ENCODE measurements around the gene QRFP.

GRCh38 chr9:130870491-130871381, 25.9 kb downstream of the QRFP start:
- TF ChIP-seq, protein P1, sequence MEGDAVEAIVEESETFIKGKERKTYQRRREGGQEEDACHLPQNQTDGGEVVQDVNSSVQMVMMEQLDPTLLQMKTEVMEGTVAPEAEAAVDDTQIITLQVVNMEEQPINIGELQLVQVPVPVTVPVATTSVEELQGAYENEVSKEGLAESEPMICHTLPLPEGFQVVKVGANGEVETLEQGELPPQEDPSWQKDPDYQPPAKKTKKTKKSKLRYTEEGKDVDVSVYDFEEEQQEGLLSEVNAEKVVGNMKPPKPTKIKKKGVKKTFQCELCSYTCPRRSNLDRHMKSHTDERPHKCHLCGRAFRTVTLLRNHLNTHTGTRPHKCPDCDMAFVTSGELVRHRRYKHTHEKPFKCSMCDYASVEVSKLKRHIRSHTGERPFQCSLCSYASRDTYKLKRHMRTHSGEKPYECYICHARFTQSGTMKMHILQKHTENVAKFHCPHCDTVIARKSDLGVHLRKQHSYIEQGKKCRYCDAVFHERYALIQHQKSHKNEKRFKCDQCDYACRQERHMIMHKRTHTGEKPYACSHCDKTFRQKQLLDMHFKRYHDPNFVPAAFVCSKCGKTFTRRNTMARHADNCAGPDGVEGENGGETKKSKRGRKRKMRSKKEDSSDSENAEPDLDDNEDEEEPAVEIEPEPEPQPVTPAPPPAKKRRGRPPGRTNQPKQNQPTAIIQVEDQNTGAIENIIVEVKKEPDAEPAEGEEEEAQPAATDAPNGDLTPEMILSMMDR (IDR thresholded peaks at IDR 0.05), result no peak
- TF ChIP-seq POLR2A (IDR thresholded peaks at IDR 0.05), result no peak
